OCI-LY3 (cell line): Measurements from ENCODE around the gene MORN4.

ENCODE experiments used
- EZH2phosphoT487 ChIP-seq: fragments of 200-600 bp; shearing (Covaris generic); IDR thresholded peaks from 2 replicates; pipeline ENCODE4 v1.6.1; 2018; ENCODE audit warnings: antibody characterized with exemption, mixed run types, low read depth
- TF ChIP-seq, protein P1 (sequence below): fragments of 200-600, 300-600 bp; sonication (generic); IDR thresholded peaks from 2 replicates; pipeline ENCODE4 v1.5.1; 2014; ENCODE audit warnings: antibody characterized with exemption, low read length, low read depth

- TF ChIP-seq, protein P1, sequence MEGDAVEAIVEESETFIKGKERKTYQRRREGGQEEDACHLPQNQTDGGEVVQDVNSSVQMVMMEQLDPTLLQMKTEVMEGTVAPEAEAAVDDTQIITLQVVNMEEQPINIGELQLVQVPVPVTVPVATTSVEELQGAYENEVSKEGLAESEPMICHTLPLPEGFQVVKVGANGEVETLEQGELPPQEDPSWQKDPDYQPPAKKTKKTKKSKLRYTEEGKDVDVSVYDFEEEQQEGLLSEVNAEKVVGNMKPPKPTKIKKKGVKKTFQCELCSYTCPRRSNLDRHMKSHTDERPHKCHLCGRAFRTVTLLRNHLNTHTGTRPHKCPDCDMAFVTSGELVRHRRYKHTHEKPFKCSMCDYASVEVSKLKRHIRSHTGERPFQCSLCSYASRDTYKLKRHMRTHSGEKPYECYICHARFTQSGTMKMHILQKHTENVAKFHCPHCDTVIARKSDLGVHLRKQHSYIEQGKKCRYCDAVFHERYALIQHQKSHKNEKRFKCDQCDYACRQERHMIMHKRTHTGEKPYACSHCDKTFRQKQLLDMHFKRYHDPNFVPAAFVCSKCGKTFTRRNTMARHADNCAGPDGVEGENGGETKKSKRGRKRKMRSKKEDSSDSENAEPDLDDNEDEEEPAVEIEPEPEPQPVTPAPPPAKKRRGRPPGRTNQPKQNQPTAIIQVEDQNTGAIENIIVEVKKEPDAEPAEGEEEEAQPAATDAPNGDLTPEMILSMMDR: no peak
- TF ChIP-seq EZH2phosphoT487: no peak
Measured at GRCh38 chr10:97647556-97647955, 14.3 kb upstream of the MORN4 start.
